Testis (tissue), 2 donors: ENCODE results near the gene ITPRID1.
A peak's percentile ranks its signal among the peaks of the same experiment; 100 is the strongest.

ENCODE experiments used
- POLR2A ChIP-seq: fragments of 450-650 bp; IDR thresholded peaks from one replicate; pipeline ENCODE4 v1.6.1; 2017; ENCODE audit warnings: antibody characterized with exemption, mild to moderate bottlenecking, moderate library complexity
- TF ChIP-seq, protein P1 (sequence below), 3 experiments: fragments of 450-650 bp in 2 of 3; fragments of 200-600 bp in 1 of 3; sonication (generic) in 1 of 3; IDR thresholded peaks; one replicate each; pipeline ENCODE4 v1.5.1; 2016 to 2019; ENCODE audit warnings: antibody characterized with exemption in 3 of 3, mild to moderate bottlenecking in 2 of 3, moderate library complexity in 1 of 3

DNA sequence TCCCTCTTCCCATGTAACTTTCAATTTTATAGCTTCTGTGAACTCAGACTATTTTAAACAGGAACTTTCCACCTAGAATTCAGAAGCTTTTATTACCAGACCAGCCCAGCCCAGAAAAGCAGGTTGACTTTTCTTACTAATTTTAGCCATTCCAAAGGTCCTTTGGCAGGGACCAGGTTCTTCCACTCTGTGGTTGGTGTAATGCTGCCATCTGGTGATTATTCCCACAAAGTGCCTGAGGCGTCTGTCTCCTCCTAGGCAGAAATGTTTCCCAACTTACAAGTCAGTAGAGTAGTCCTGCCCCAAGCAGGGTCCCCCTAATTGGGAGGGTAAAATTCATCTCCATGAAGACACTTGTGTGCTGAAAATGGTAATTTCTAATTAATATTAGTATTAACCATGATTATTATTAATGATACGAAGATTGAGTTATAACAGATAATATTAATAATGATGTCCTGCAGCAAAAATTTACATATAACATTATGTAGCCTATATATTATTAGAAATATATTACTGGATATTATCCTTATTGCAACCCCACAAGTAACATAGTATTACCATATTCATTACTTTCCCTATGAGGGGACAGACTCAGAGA lies 120.1 kb downstream of the ITPRID1 start:
- TF ChIP-seq, protein P1, sequence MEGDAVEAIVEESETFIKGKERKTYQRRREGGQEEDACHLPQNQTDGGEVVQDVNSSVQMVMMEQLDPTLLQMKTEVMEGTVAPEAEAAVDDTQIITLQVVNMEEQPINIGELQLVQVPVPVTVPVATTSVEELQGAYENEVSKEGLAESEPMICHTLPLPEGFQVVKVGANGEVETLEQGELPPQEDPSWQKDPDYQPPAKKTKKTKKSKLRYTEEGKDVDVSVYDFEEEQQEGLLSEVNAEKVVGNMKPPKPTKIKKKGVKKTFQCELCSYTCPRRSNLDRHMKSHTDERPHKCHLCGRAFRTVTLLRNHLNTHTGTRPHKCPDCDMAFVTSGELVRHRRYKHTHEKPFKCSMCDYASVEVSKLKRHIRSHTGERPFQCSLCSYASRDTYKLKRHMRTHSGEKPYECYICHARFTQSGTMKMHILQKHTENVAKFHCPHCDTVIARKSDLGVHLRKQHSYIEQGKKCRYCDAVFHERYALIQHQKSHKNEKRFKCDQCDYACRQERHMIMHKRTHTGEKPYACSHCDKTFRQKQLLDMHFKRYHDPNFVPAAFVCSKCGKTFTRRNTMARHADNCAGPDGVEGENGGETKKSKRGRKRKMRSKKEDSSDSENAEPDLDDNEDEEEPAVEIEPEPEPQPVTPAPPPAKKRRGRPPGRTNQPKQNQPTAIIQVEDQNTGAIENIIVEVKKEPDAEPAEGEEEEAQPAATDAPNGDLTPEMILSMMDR (IDR thresholded peaks at IDR 0.05): peak; percentile 44 to 72 (median 69)
- no peak for TF ChIP-seq POLR2A
